Glutamatergic neuron (in vitro differentiated cells): Measurements from ENCODE around the gene RFPL1. TPM values are rescaled to one million over a fixed set of nuclear protein-coding genes. Genes with fewer than 3 reads are reported as not detected.

Experiments used
- DNase-seq: peaks from one replicate; pipeline ENCODE4 v3.0.0; 2022
- H3K27ac Mint-ChIP-seq: one replicate; pipeline ENCODE4 v1.8.0; 2020; ENCODE audit warnings: mild to moderate bottlenecking, mixed read lengths, inconsistent platforms; ENCODE audit not compliant: unreplicated experiment
- H3K27me3 Mint-ChIP-seq: one replicate; pipeline ENCODE4 v1.8.0; 2020; ENCODE audit warnings: mild to moderate bottlenecking, moderate library complexity, mixed read lengths, inconsistent platforms; ENCODE audit not compliant: unreplicated experiment
- H3K36me3 Mint-ChIP-seq: one replicate; pipeline ENCODE4 v1.8.0; 2020; ENCODE audit warnings: mild to moderate bottlenecking, mixed read lengths, inconsistent platforms; ENCODE audit not compliant: unreplicated experiment
- H3K4me1 Mint-ChIP-seq: one replicate; pipeline ENCODE4 v1.8.0; 2020; ENCODE audit warnings: mild to moderate bottlenecking, low read depth, mixed read lengths, inconsistent platforms; ENCODE audit not compliant: unreplicated experiment
- H3K4me3 Mint-ChIP-seq: one replicate; pipeline ENCODE4 v1.8.0; 2020; ENCODE audit warnings: mild to moderate bottlenecking, mixed read lengths, inconsistent platforms; ENCODE audit not compliant: unreplicated experiment
- H3K9me3 Mint-ChIP-seq: one replicate; pipeline ENCODE4 v1.8.0; 2020; ENCODE audit warnings: mild to moderate bottlenecking, moderate library complexity, mixed read lengths, inconsistent platforms; ENCODE audit not compliant: unreplicated experiment
- total RNA-seq: library from RNA; stranded (reverse); fragmentation: NEBNext Ultra II Directional; extraction: Animal tissue kit (Norgen Biotek cat#: 25700); gene quantifications from one replicate; pipeline ENCODE4 v1.2.1, GENCODE V29; 2021; ENCODE audit not compliant: unreplicated experiment
- TF ChIP-seq, protein P1 (sequence below): fragments of 200-600 bp; sonication (generic); IDR thresholded peaks from one replicate; pipeline ENCODE4 v1.5.0; 2021; ENCODE audit not compliant: partially characterized antibody, unreplicated experiment

The RFPL1 gene
- total RNA-seq, 1 donor from 2014 or later = not detected

DNA sequence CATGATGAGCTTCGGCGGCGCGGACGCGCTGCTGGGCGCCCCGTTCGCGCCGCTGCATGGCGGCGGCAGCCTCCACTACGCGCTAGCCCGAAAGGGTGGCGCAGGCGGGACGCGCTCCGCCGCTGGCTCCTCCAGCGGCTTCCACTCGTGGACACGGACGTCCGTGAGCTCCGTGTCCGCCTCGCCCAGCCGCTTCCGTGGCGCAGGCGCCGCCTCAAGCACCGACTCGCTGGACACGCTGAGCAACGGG lies 41.8 kb downstream of the RFPL1 start:
- TF ChIP-seq, protein P1, sequence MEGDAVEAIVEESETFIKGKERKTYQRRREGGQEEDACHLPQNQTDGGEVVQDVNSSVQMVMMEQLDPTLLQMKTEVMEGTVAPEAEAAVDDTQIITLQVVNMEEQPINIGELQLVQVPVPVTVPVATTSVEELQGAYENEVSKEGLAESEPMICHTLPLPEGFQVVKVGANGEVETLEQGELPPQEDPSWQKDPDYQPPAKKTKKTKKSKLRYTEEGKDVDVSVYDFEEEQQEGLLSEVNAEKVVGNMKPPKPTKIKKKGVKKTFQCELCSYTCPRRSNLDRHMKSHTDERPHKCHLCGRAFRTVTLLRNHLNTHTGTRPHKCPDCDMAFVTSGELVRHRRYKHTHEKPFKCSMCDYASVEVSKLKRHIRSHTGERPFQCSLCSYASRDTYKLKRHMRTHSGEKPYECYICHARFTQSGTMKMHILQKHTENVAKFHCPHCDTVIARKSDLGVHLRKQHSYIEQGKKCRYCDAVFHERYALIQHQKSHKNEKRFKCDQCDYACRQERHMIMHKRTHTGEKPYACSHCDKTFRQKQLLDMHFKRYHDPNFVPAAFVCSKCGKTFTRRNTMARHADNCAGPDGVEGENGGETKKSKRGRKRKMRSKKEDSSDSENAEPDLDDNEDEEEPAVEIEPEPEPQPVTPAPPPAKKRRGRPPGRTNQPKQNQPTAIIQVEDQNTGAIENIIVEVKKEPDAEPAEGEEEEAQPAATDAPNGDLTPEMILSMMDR = no peak
- no peak overlapping the region for H3K4me3 Mint-ChIP-seq
- peaks cover 42% of the 10 kb centered on the region for H3K4me1 Mint-ChIP-seq
- H3K27me3 Mint-ChIP-seq = peaks cover 16% of the 10 kb centered on the region
- peaks cover 15% of the 10 kb centered on the region for H3K9me3 Mint-ChIP-seq
- no peak for DNase-seq
- no peak overlapping the region for H3K27ac Mint-ChIP-seq
- no peaks in the 10 kb centered on the region for H3K36me3 Mint-ChIP-seq

DNA sequence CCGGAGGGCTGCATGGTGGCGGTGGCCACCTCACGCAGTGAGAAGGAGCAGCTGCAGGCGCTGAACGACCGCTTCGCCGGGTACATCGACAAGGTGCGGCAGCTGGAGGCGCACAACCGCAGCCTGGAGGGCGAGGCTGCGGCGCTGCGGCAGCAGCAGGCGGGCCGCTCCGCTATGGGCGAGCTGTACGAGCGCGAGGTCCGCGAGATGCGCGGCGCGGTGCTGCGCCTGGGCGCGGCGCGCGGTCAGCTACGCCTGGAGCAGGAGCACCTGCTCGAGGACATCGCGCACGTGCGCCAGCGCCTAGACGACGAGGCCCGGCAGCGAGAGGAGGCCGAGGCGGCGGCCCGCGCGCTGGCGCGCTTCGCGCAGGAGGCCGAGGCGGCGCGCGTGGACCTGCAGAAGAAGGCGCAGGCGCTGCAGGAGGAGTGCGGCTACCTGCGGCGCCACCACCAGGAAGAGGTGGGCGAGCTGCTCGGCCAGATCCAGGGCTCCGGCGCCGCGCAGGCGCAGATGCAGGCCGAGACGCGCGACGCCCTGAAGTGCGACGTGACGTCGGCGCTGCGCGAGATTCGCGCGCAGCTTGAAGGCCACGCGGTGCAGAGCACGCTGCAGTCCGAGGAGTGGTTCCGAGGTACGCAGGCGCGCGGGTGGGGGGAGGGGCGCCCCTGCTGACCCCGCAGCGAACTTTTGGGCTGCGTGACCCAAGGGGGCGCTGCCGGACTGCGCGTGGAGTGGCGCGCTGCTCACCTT lies 42.3 kb downstream of the RFPL1 start:
- peak; percentile 80 for DNase-seq
- Mint-ChIP-seq H3K4me3 (peak overlapping the region; percentile 86), H3K9me3 (peaks cover 15% of the 10 kb centered on the region), H3K27ac (no peak overlapping the region), H3K36me3 (no peaks in the 10 kb centered on the region), H3K4me1 (peaks cover 37% of the 10 kb centered on the region), H3K27me3 (peaks cover 16% of the 10 kb centered on the region)
- TF ChIP-seq, protein P1 = no peak

DNA sequence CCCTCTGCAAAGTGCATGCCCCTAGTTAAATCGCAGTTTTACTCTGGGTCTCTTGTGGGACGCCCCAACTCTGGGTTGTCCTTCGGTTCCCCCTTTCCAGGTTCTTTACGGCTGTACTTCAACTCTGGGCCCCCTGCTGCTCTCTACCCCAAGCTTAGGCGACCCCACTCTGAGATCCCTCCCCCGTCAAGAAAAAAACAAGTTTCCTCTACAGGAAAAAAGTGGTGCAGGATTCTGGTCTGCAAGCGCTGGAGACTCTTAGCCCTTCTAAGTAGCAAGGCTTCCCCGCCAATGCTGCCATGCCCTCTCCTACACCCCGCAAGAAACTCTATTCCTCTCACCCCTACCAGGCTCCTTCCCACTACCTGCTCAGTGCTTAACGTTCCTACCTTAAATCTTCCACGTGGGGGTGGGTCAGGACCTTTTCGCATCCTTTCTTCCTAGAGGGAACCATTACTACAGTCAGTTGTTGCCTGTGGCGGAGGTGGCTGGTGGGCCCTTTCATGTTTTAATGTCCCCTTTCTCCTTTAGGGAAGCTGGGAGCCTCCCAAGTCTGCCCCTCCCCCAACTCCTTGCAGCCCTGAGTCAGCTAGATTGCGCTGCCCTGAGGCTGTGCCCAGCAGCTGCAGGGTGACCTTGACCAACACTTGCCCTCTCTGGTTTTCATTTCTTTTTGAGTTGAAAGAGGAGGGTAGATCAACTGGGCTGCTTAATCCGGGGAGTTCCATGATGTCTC lies 43.0 kb downstream of the RFPL1 start:
- peaks cover 16% of the 10 kb centered on the region for H3K27me3 Mint-ChIP-seq
- peak; percentile 40 for DNase-seq
- peak overlapping the region; percentile 86 for H3K4me3 Mint-ChIP-seq
- TF ChIP-seq, protein P1 = no peak
- H3K9me3 Mint-ChIP-seq = peaks cover 15% of the 10 kb centered on the region
- no peaks in the 10 kb centered on the region for H3K36me3 Mint-ChIP-seq
- H3K4me1 Mint-ChIP-seq = peaks cover 30% of the 10 kb centered on the region
- H3K27ac Mint-ChIP-seq = peak overlapping the region; percentile 30

DNA sequence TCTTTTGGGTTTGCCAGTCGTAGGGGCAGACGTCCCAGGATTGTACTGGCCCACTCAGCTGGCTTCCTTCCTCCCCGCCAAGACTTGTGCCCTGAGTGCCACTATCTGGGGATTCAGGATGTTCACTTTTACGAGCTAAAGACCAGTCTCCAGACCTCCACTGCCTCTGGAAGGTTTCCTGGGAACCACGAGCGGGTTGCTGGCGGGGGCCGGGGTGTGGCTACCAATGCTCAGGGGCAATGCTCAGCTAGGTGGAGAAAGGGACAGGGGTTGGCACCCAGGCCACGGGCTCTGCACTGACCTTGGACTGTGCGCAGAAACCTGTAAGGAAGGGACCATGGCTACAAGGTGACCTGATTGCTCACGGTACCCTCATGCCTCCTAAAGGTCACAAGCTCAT lies 43.9 kb downstream of the RFPL1 start:
- H3K27ac Mint-ChIP-seq = no peak overlapping the region
- peak overlapping the region; percentile 86 for H3K4me3 Mint-ChIP-seq
- peaks cover 13% of the 10 kb centered on the region for H3K9me3 Mint-ChIP-seq
- H3K36me3 Mint-ChIP-seq = no peaks in the 10 kb centered on the region
- TF ChIP-seq, protein P1 = no peak
- H3K27me3 Mint-ChIP-seq = peaks cover 12% of the 10 kb centered on the region
- peaks cover 23% of the 10 kb centered on the region for H3K4me1 Mint-ChIP-seq
- no peak for DNase-seq

DNA sequence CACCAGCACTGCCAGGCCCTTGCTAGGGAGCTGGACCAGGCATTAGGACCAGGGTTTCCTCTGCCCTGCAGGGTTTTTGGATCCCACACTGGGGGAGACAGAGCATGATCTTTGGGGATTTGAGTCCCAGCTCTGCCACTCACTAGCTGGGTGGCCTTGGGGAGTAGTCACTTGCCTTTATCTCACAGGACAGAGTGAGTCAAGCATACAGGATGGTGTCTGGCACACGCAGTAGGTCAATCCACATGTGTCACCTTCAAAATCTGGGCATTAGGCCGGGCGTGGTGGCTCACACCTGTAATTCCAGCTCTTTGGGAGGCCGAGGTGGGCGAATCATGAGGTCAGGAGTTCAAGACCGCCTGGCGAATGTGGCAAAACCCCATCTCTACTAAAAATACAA lies 44.3 kb downstream of the RFPL1 start:
- peaks cover 11% of the 10 kb centered on the region for H3K9me3 Mint-ChIP-seq
- no peaks in the 10 kb centered on the region for H3K36me3 Mint-ChIP-seq
- no peak for DNase-seq
- TF ChIP-seq, protein P1 = no peak
- H3K27ac Mint-ChIP-seq = no peak overlapping the region
- peaks cover 11% of the 10 kb centered on the region for H3K27me3 Mint-ChIP-seq
- H3K4me3 Mint-ChIP-seq = no peak overlapping the region
- H3K4me1 Mint-ChIP-seq = peaks cover 22% of the 10 kb centered on the region
